Measurements from ENCODE around the gene LIPA.
"Not testable (repeated sequence)": the region's sequence is repeated elsewhere in the genome, so short reads cannot be mapped to it uniquely, and the experiment has no call there.

LIPA gene

GRCh38 chr10:89269433-89270152 is 18.0 kb upstream of the LIPA start:
- DNase-seq = no peak

GRCh38 chr10:89266721-89267453 is 15.3 kb upstream of the LIPA start:
- DNase-seq = no peak

- no peak for DNase-seq
Observed at GRCh38 chr10:89263531-89263930, 12.0 kb upstream of the LIPA start.

- no peak for DNase-seq
Observed at GRCh38 chr10:89263091-89263490, 11.5 kb upstream of the LIPA start.

- DNase-seq = no peak
Observed at GRCh38 chr10:89262086-89263051, 10.8 kb upstream of the LIPA start.

GRCh38 chr10:89258881-89259280 is 7.3 kb upstream of the LIPA start:
- no peak for DNase-seq

- DNase-seq = no peak
Observed at GRCh38 chr10:89257581-89257980, 6.0 kb upstream of the LIPA start.

GRCh38 chr10:89256962-89257361 is 5.4 kb upstream of the LIPA start:
- DNase-seq = no peak

- peak in 1 of 5 experiments; percentile 7 for DNase-seq
Observed at GRCh38 chr10:89256340-89256739, 4.8 kb upstream of the LIPA start.

- DNase-seq = no peak
Observed at GRCh38 chr10:89255793-89256192, 4.2 kb upstream of the LIPA start.

- not testable (repeated sequence) for DNase-seq
Observed at GRCh38 chr10:89255091-89255579, 3.6 kb upstream of the LIPA start.

- no peak for DNase-seq
Observed at GRCh38 chr10:89252225-89252585, 630 bp upstream of the LIPA start.

GRCh38 chr10:89250865-89251408 is 638 bp downstream of the LIPA start:
- DNase-seq = peak in 1 of 5 experiments; percentile 31

- peak in 1 of 5 experiments; percentile 13 for DNase-seq
Observed at GRCh38 chr10:89248990-89249389, 2.6 kb downstream of the LIPA start.

- DNase-seq = not testable (repeated sequence)
Observed at GRCh38 chr10:89247623-89248022, 4.0 kb downstream of the LIPA start.

- DNase-seq = no peak
Observed at GRCh38 chr10:89245802-89246201, 5.8 kb downstream of the LIPA start.

GRCh38 chr10:89242840-89243568 is 8.6 kb downstream of the LIPA start:
- DNase-seq = no peak

GRCh38 chr10:89242345-89242684 is 9.3 kb downstream of the LIPA start:
- DNase-seq = no peak

- no peak for DNase-seq
Observed at GRCh38 chr10:89241486-89242344, 9.9 kb downstream of the LIPA start.

- no peak for DNase-seq
Observed at GRCh38 chr10:89241026-89241425, 10.5 kb downstream of the LIPA start.

GRCh38 chr10:89240519-89240918 is 11.1 kb downstream of the LIPA start:
- DNase-seq = no peak

All from T-helper 2 cell (primary cell).